HCT116 (cell line): ENCODE data around the gene CCNJL. TPM values are rescaled to one million over a fixed set of nuclear protein-coding genes. Genes with fewer than 3 reads are reported as not detected.

Source experiments
- ATAC-seq: fragments of 200-7000 bp; cut with Tn5 transposase; 2 replicates; pipeline ENCODE4 v1.9.1; 2020; ENCODE audit warnings: mild to moderate bottlenecking, moderate library complexity
- BruUV-seq: library from RNA; stranded (reverse); fragments of 400-500 nt; replicated peaks from 2 replicates; lab custom pipeline; 2021; lab: Mats Ljungman, UMichigan
- CTCF ChIA-PET: fragments of 300-600 bp; sonication (Branson Sonifier 250); formaldehyde crosslinking; loops from one replicate; lab custom pipeline; 2021; ENCODE audit warnings: antibody characterized with exemption; lab: Charles Lee
- POLR2A ChIA-PET: fragments of 300-600, 350-600 bp; sonication (Branson Sonifier 250); formaldehyde crosslinking; loops from one replicate; lab custom pipeline; 2021; ENCODE audit warnings: antibody characterized with exemption; lab: Charles Lee
- RAD21 ChIA-PET, 2 experiments: fragments of 300-600 bp; sonication (Branson Sonifier 250); formaldehyde crosslinking; loops; one replicate each; lab custom pipeline; 2023; ENCODE audit warnings: low total read pairs in 2 of 2; ENCODE audit not compliant: uncharacterized antibody in 2 of 2, unreplicated experiment in 2 of 2, low non-redundant PET in 1 of 2; lab: Charles Lee
- DNase-seq: peaks from one replicate; pipeline ENCODE4 v3.0.0-alpha.2; 2010; ENCODE audit warnings: low read depth, low spot score
- H2AFZ ChIP-seq: fragments of 200-600 bp; shearing (Covaris generic), sonication (generic); 2 replicates; pipeline ENCODE4 v1.6.1; 2017; ENCODE audit warnings: low read depth, mixed run types, mixed read lengths, antibody characterized with exemption, low read length; ENCODE audit not compliant: poor library complexity, severe bottlenecking
- H3K27ac ChIP-seq: 2 replicates; pipeline ENCODE4 v1.5.1; 2012; ENCODE audit warnings: low read depth, low read length
- H3K27me3 ChIP-seq: fragments of 200-600 bp; sonication (generic); 2 replicates; pipeline ENCODE4 v1.6.1; 2016; ENCODE audit warnings: mixed run types, low read length, mixed read lengths; ENCODE audit not compliant: insufficient read depth
- H3K36me3 ChIP-seq, 2 experiments: fragments of 200-500 bp in 1 of 2; fragments of 200-600 bp in 1 of 2; sonication (Bioruptor generic) in 1 of 2; sonication (generic) in 1 of 2; 2 replicates each; pipeline versions ENCODE4 v1.5.1 to v1.6.1; 2014 to 2016; ENCODE audit warnings: low read length in 2 of 2, inconsistent platforms in 1 of 2, mixed read lengths in 1 of 2, mixed run types in 1 of 2; ENCODE audit not compliant: insufficient read depth in 2 of 2, control insufficient read depth in 1 of 2
- H3K4me1 ChIP-seq, 2 experiments: fragments of 200-600 bp in 1 of 2; sonication (generic) in 1 of 2; 2 replicates each; pipeline versions ENCODE4 v1.5.1 to v1.6.1; 2012 to 2017; ENCODE audit warnings: low read length in 2 of 2, inconsistent platforms in 1 of 2, mild to moderate bottlenecking in 1 of 2, mixed read lengths in 1 of 2, mixed run types in 1 of 2, moderate library complexity in 1 of 2; ENCODE audit not compliant: insufficient read depth in 2 of 2, control insufficient read depth in 1 of 2
- H3K4me2 ChIP-seq: fragments of 200-600 bp; sonication (generic); 2 replicates; pipeline ENCODE4 v1.6.1; 2017; ENCODE audit warnings: mixed run types, low read length, mixed read lengths
- H3K4me3 ChIP-seq, 2 experiments: fragments of 200-600 bp in 1 of 2; sonication (generic) in 1 of 2; replicated peaks in 1 of 2; 2 replicates each; pipeline ENCODE4 v1.5.1; 2011 to 2016; ENCODE audit warnings: low read length in 2 of 2, control low read depth in 1 of 2, low read depth in 1 of 2, mild to moderate bottlenecking in 1 of 2, mixed read lengths in 1 of 2, mixed run types in 1 of 2
- H3K79me2 ChIP-seq: fragments of 200-600 bp; sonication (generic); 2 replicates; pipeline ENCODE4 v1.6.1; 2017; ENCODE audit warnings: mild to moderate bottlenecking, mixed run types, low read length, moderate library complexity, mixed read lengths; ENCODE audit not compliant: insufficient read depth
- H3K9ac ChIP-seq: fragments of 200-600 bp; sonication (generic); 2 replicates; pipeline ENCODE4 v1.6.1; 2016; ENCODE audit warnings: low read length, mixed read lengths
- H3K9me2 ChIP-seq: fragments of 200-600 bp; sonication (generic), shearing (Covaris generic); 2 replicates; pipeline ENCODE4 v1.6.1; 2017; ENCODE audit warnings: mixed run types, mild to moderate bottlenecking, moderate library complexity; ENCODE audit not compliant: insufficient read depth
- H3K9me3 ChIP-seq, 2 experiments: fragments of 200-500 bp in 1 of 2; fragments of 200-600 bp in 1 of 2; sonication (Bioruptor generic) in 1 of 2; sonication (generic) in 1 of 2; 2 replicates each; pipeline ENCODE4 v1.6.1; 2014 to 2017; ENCODE audit warnings: low read length in 2 of 2, mixed read lengths in 2 of 2, inconsistent platforms in 1 of 2, low read depth in 1 of 2, mild to moderate bottlenecking in 1 of 2, mixed run types in 1 of 2, moderate library complexity in 1 of 2; ENCODE audit not compliant: control insufficient read depth in 1 of 2, insufficient read depth in 1 of 2
- H4K20me1 ChIP-seq: fragments of 200-600 bp; sonication (generic), shearing (Covaris generic); 2 replicates; pipeline ENCODE4 v1.6.1; 2017; ENCODE audit warnings: mixed run types, mild to moderate bottlenecking, moderate library complexity; ENCODE audit not compliant: insufficient read depth
- ATF3 ChIP-seq: IDR thresholded peaks from 2 replicates; pipeline ENCODE4 v1.6.1; 2012
- CBX3 ChIP-seq: IDR thresholded peaks from 2 replicates; pipeline ENCODE4 v1.6.1; 2012; ENCODE audit warnings: low read depth
- CEBPB ChIP-seq: IDR thresholded peaks from 2 replicates; pipeline ENCODE4 v1.6.1; 2012; ENCODE audit warnings: low read depth
- CTCF ChIP-seq, 3 experiments: fragments of 200-600 bp in 1 of 3; sonication (generic) in 1 of 3; IDR thresholded peaks in 2 of 3; conservative IDR thresholded peaks in 1 of 3; 2 replicates each; pipeline ENCODE4 v1.5.1; 2012 to 2017; ENCODE audit warnings: low read depth in 2 of 3, low read length in 2 of 3, antibody characterized with exemption in 1 of 3, borderline replicate concordance in 1 of 3, control low read depth in 1 of 3, mild to moderate bottlenecking in 1 of 3, mixed read lengths in 1 of 3, mixed run types in 1 of 3, moderate library complexity in 1 of 3; ENCODE audit not compliant: insufficient read depth in 1 of 3
- EGR1 ChIP-seq: IDR thresholded peaks from 2 replicates; pipeline ENCODE4 v1.6.1; 2012; ENCODE audit warnings: low read depth
- ELF1 ChIP-seq: IDR thresholded peaks from 2 replicates; pipeline ENCODE4 v1.6.1; 2012; ENCODE audit warnings: low read depth, borderline replicate concordance
- EZH2phosphoT487 ChIP-seq: fragments of 200-600 bp; IDR thresholded peaks from 2 replicates; pipeline ENCODE4 v1.6.1; 2018; ENCODE audit warnings: antibody characterized with exemption, borderline replicate concordance
- JUND ChIP-seq: IDR thresholded peaks from 2 replicates; pipeline ENCODE4 v1.6.1; 2012
- MAX ChIP-seq: IDR thresholded peaks from 2 replicates; pipeline ENCODE4 v1.6.1; 2012
- POLR2A ChIP-seq: IDR thresholded peaks from 2 replicates; pipeline ENCODE4 v1.7.0; 2011; ENCODE audit warnings: borderline replicate concordance; ENCODE audit not compliant: insufficient read depth, insufficient read length; ENCODE audit errors: extremely low read depth
- POLR2AphosphoS5 ChIP-seq: IDR thresholded peaks from 2 replicates; pipeline ENCODE4 v1.6.1; 2011; ENCODE audit warnings: mild to moderate bottlenecking, low read depth, low read length, moderate library complexity
- RAD21 ChIP-seq: IDR thresholded peaks from 2 replicates; pipeline ENCODE4 v1.6.1; 2012; ENCODE audit warnings: low read depth, mild to moderate bottlenecking
- REST ChIP-seq: IDR thresholded peaks from 2 replicates; pipeline ENCODE4 v1.6.1; 2012; ENCODE audit warnings: low read depth
- SIN3A ChIP-seq: IDR thresholded peaks from 2 replicates; pipeline ENCODE4 v1.6.1; 2012; ENCODE audit warnings: low read depth
- SP1 ChIP-seq: IDR thresholded peaks from 2 replicates; pipeline ENCODE4 v1.6.1; 2012; ENCODE audit warnings: low read depth
- SRF ChIP-seq: IDR thresholded peaks from 2 replicates; pipeline ENCODE4 v1.6.1; 2012; ENCODE audit warnings: low read depth
- TCF7L2 ChIP-seq: IDR thresholded peaks from 2 replicates; pipeline ENCODE4 v1.7.0; 2011; ENCODE audit warnings: borderline replicate concordance, inconsistent platforms; ENCODE audit not compliant: insufficient read depth, insufficient read length; ENCODE audit errors: extremely low read depth
- YY1 ChIP-seq: IDR thresholded peaks from 2 replicates; pipeline ENCODE4 v1.6.1; 2011; ENCODE audit warnings: low read length, low read depth, moderate library complexity, mild to moderate bottlenecking; ENCODE audit not compliant: insufficient replicate concordance; ENCODE audit errors: extremely low read depth
- ZBTB33 ChIP-seq: IDR thresholded peaks from 2 replicates; pipeline ENCODE4 v1.6.1; 2011; ENCODE audit warnings: mild to moderate bottlenecking, low read length, moderate library complexity; ENCODE audit not compliant: insufficient replicate concordance; ENCODE audit errors: extremely low read depth
- intact Hi-C: fragments of 100-400 bp; cut with micrococcal nuclease; formaldehyde crosslinking; loops from 2 replicates; pipeline ENCODE4 v1.10.0; 2022
- total RNA-seq: library from RNA; stranded (reverse); gene quantifications from one replicate; pipeline ENCODE4 v1.2.1, GENCODE V29; 2021; ENCODE audit not compliant: unreplicated experiment

Gene CCNJL
- total RNA-seq, 1 experiment from 2014 or later: 2.9 TPM

- Histone ChIP-seq H3K4me1 (no peaks in the 10 kb centered on the region), H3K27me3 (no peaks in the 10 kb centered on the region), H3K9me2 (no peaks in the 10 kb centered on the region), H3K36me3 (no peaks in the 10 kb centered on the region), H2AFZ (no peak overlapping the region), H4K20me1 (no peaks in the 10 kb centered on the region), H3K4me2 (no peak overlapping the region), H3K9ac (no peak overlapping the region), H3K4me3 (no peak overlapping the region), H3K79me2 (no peaks in the 10 kb centered on the region), H3K27ac (no peak overlapping the region), H3K9me3 (no peaks in the 10 kb centered on the region)
- ATAC-seq: no peak
- no peak for DNase-seq
- ChIA-PET CTCF (no interaction called here), RAD21 (no interaction called here), POLR2A (no interaction called here)
- TF ChIP-seq CTCF (IDR thresholded peaks at IDR 0.05 in 2 of 3, conservative IDR thresholded peaks at IDR 0.05 in 1 of 3; ENCODE audit: borderline replicate concordance in 1 of 3, insufficient read depth in 1 of 3, low read depth in 2 of 3, low read length in 2 of 3) (no peak), ZBTB33 (no peak), CEBPB (no peak), REST (no peak), EGR1 (no peak), TCF7L2 (no peak), JUND (no peak), SRF (no peak), EZH2phosphoT487 (no peak), YY1 (no peak), RAD21 (no peak), SIN3A (no peak), CBX3 (no peak), POLR2AphosphoS5 (no peak), POLR2A (no peak), SP1 (no peak), ATF3 (no peak), ELF1 (no peak), MAX (no peak)
- no TSS peak for BruUV-seq
- intact Hi-C loops: no loop called here
These were observed 76.6 kb downstream of the CCNJL start for GRCh38 chr5:160235731-160236130.
